HPDE6-E6E7 (cell line): Measurements from ENCODE around the gene GABARAP.
"Not testable (repeated sequence)": the region's sequence is repeated elsewhere in the genome, so short reads cannot be mapped to it uniquely, and the experiment has no call there.

Experiments
- DNase-seq: peaks from one replicate; pipeline ENCODE4 v3.0.0; 2011; ENCODE audit warnings: missing footprints; ENCODE audit errors: extremely low spot score

Gene GABARAP

GRCh38 chr17:7260651-7261378, 18.6 kb upstream of the GABARAP start:
- no peak for DNase-seq

- no peak for DNase-seq
Observed at GRCh38 chr17:7260151-7260550, 17.9 kb upstream of the GABARAP start.

GRCh38 chr17:7259555-7259889, 17.3 kb upstream of the GABARAP start:
- no peak for DNase-seq

DNA sequence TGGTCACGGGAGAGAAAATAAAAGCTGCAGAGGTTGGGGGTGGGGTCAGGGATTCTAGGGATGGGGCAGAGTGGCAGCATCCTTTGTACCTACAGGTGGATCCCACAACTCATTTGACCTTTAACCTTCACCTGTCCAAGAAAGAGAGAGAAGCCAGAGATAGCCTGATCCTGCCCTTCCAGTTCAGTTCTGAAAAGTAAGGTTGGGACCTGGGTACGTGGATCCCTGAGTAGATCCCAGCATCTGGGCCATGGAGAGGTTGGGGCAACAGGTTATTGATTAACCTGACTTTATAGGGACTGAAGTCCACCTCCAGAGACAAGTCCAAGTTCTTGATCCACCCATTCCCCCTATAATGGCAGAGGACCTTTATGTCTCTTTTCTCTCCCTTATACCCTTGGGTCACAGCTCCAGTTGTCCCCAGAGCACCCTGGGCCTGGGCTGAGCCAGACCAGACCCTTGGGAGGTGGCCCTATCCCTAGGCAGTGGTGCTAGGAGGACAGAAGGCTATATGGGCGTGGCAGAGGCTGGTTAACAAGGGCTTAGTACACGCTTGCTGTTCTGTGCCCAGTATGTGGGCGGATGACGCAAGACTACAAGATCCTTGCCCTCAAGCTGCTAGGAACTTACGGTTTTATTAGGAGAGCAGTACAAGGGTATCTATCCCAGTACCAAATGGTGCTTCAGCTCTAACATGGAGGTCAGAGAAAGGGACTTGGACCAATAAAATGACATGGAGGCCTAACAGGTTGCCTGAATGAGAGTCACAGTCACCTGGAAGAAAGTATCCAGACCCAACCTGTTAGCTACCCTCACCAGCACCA, 16.7 kb upstream of the GABARAP start:
- DNase-seq: no peak

DNA sequence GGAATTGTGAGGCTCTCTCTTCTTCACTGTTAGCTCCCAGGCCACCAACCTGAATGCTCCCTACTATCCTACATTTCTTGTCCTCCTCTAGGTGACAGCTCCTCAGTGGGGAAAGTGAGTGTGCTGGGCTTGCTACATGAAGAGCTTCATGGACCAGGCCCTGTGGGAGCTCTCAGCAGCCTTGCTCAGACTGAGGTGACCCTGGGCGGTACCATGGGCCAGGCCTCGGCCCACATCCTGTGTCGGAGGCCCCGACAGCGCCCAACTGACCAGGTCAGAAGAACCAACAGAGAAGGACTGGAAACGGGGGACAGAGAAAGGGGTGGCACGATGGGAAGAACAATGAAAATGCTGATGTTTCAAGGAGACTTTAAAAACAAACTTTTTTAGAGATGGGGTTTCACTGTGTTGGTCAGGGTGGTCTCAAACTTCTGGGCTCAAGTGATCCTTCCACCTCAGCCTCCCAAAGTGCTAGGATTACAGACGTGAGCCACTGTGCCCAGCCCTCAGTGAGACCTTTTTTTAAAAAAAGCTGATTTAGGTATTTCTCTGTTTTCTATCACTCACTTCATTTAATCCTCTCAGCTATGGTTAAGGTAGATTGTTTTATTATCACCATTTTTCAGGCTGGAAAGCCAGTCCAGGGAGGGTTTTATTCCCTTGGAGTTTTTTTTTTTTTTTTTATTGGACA, 14.7 kb upstream of the GABARAP start:
- DNase-seq: no peak

- no peak for DNase-seq
Observed at GRCh38 chr17:7254511-7254910, 12.3 kb upstream of the GABARAP start.

- DNase-seq: no peak
Observed at GRCh38 chr17:7253082-7253481, 10.8 kb upstream of the GABARAP start.

GRCh38 chr17:7252176-7253043, 10.2 kb upstream of the GABARAP start, which contains the start of gene ELP5:
Gene ELP5 (plus strand): TSS chr17:7252215. CDS start chr17:7252551, 336 bp downstream.
- DNase-seq: peak; percentile 82

- peak; percentile 92 for DNase-seq
Observed at GRCh38 chr17:7251661-7252175, 9.5 kb upstream of the GABARAP start, which contains the start of gene CTDNEP1. Gene CTDNEP1 (minus strand): TSS chr17:7251734. CDS start chr17:7251296, 438 bp downstream.

GRCh38 chr17:7250695-7251627, 8.7 kb upstream of the GABARAP start:
- DNase-seq: no peak

- no peak for DNase-seq
Observed at GRCh38 chr17:7249830-7250229, 7.6 kb upstream of the GABARAP start.

- no peak for DNase-seq
Observed at GRCh38 chr17:7249214-7249613, 7.0 kb upstream of the GABARAP start.

DNA sequence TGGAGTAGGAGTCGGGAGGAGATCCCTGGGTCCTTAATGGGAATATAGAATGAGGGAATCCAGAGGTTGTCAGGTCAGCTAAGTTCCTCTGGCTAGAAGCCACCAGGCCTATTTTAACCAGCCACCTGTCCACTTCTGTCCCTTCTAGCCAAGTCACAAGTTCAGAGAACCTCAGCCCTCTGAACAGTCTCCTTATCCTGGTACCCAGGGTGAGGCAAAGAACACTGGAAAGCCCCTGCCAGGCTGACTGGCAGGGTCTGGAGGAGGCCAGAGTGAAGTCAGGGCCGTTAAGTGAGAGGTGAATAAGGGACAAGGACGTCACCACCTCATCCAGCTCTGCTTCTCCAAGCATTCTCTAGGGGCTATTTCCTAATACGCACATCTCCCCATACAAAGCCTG, 6.5 kb upstream of the GABARAP start:
- no peak for DNase-seq

DNA sequence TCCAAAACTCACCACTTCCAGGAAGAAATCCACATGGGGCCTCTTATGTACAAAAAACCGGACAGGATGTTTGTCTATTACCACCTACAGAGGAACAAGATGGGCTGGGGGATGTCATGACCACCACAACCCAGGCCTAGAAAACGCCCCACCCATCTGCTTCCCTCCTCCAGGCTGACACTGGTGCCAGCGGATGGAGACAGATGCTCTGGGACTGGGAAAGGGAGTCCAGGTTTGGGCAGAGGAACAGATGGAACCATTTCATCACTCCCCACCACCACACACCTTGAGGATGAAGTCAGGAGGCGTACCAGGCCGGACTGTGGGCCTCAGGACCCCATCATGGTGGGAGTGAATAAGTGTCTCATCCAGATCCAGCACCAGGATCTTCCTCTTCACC, 4.5 kb upstream of the GABARAP start:
- no peak for DNase-seq

GRCh38 chr17:7243838-7244237, 1.6 kb upstream of the GABARAP start:
- DNase-seq: not testable (repeated sequence)

DNA sequence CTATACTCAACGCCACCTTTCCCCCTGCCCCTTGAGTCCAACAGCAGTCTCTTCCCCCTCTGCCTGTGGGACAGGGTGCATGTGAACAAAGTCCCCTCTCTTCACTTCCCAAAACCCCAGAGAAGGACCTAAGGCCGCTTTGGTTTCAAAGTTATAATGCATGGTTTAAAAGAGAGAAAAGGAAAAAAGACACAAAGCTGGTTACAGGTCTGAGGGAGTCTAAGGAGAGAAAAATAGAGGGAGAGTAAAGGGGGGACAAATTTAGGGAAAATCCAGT, 1.1 kb upstream of the GABARAP start:
- DNase-seq: no peak

GRCh38 chr17:7242717-7243452, 636 bp upstream of the GABARAP start:
- DNase-seq: no peak

DNA sequence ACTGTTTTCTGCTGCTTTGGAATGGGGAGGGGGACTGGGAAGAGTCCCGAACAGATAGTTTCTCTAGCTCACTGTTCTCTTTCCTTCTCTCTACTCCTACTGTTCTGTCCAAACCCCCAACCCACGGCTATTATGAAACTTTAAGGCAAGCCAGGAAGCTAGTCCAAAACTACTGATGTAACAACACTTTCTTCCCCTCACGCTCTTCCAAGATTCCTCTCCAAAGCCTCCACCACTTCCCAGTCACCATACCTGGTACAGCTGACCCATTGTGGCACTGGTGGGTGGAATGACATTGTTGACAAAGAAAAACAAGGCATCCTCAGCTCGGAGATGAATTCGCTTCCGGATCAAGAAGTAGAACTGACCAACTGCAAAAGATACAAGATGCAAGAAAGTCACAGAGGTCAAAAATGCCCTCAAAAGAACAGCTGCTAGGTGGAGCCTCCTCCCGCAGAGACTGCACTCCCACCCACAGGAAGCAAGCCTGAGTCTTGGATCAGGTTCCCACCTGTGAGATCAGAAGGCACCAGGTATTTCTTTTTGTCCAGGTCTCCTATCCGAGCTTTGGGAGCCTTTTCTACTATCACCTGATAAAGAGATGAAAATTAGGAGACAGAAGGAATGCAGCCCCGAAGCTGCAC, 1.0 kb downstream of the GABARAP start:
- DNase-seq: no peak

DNA sequence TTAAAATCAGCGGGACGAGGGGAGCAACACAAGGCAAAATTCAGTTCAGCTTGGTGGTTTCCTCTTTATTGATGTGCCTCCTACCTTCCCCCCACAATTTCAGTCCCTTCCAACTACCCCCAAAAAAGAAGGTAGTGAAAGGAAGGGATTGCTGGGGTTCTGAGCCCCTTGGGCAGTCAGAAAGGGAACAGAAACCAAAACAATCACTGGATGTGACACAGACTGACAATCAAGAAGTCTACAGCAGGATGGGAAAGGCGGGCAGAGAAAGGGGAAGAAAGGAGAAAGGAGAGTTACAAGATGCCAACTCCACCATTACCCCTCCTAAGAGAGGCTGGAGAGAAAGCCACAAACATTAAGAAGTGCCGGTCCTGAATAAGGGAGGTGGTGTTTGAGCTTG, 1.9 kb downstream of the GABARAP start:
- DNase-seq: no peak
